NCI-H128 (cell line): Measurements from ENCODE around the gene PLSCR3.

Experiments
- DNase-seq: peaks from one replicate; lab custom pipeline; 2025; ENCODE audit not compliant: unreplicated experiment; lab: John Stamatoyannopoulos, UW

PLSCR3 gene

DNA sequence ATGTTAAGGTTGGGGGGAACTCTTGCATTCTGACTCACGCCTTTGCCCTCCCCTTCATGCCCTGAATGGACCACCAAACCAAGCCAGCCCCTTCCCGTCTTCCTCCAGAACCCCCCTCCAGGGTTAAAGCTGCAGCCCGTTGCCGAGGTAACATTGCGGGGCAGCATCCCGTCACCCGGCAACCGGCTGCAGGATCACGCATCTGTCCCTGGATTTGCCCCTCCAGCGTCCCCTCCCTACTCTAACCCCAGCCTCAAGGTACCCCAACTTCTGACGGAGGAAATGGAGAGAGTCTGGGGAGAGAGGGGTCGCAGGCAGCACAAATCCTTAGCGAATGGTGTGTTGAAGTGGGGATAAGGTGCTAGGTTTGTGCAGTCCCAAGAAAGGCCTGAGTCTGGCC lies 12.8 kb upstream of the PLSCR3 start:
- no peak for DNase-seq

DNA sequence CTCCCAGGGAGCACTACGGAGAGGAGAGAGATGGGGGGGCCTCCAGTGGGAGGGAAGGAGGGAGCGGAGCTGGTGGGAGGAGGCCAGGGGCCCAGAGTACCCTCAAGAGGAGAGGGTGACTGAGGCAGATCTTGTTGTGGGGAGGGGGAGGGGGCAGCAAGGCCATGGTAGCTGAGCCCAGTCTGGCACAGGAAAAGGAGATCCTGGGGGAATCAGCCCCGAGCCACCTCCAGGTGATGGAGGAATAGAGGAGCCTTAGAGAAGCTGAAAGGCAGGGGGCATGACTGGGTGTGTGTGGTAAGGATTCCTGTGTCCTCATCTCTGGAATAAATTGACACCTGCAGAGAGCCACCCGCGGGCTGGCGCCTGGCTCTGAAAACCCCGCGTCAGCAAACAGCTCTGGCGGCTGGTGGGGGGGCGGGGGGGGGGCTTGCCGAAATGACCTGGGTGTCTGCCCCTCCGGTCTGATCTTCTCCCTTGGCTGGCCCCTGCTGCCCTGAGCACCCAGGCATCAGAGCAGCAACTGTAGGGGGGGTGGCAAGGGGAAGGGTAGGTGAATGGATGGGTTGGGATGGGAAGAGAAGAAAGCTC lies 12.0 kb upstream of the PLSCR3 start:
- DNase-seq = no peak

DNA sequence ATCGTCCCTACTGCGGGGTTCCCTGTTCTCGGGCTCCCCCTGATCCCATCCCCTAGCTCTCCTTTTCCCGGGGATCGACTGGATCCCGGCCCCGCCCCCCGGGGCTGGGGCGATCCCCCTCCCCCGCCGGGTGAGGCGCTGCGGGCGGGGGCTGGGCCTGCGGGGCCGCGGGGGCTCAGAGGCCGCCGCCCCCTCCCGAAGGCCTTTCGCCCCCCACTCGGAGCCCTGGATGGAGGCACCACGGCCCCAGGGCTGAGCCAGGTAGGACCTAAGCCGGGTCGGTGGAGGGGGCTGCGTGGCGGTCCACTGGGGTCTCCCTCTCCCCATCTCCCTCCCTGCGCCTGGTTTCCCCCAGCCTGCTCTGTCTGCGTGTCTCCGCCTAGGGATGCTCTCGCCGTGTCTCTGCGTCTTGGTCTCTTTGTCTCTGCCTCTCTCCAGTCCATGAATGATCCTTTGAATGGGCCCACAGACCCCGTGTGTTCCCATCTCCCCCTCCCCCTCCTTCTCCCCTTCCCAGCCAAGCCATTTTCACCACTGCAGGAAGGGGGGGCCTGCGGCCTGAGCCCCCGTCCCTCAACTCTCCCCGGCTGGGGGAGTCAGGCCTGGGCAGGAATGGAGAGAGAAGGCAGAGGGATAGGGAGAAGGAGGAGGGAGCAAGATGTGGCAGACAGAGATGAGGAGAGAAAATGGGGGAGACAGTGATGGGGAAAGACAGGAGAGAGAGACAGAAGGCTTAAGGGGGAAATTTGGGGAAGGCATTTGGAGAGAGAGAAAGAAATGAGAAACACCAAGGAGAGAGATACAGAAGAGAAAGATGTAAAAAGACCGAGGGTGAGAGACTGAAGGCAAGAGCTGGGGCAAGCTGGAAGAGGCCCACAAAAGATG lies 11.3 kb upstream of the PLSCR3 start:
- no peak for DNase-seq

DNA sequence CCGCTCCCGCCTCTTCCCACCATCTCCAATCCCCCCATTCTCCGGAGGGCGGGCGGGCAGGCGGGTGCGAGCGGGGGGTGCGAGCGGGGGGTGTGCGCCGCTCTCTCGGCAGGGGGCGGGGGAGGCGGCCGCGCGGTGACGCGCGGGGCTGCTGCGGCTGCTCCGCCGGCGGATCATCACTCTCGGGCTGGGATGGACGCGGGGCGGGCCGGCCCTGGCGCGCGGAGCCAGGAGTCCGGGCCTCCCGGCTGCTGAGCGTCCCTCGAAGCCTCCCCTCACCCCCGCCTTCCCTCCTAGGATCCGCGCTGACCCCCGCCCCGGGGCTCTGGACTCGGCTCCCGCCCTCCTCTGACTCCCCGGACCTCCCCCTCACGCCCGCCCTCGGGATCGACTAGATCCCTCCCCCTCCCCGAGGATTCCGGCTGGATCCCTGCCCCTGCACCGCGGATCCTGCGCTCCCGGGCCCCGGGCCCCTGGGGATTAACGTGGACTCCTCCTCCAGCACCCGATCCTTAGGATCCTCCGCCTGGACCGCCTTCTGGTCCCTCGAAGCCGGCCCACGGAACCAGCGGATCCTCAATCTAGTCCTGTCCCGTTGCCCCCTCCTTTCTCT lies 10.5 kb upstream of the PLSCR3 start:
- no peak for DNase-seq

DNA sequence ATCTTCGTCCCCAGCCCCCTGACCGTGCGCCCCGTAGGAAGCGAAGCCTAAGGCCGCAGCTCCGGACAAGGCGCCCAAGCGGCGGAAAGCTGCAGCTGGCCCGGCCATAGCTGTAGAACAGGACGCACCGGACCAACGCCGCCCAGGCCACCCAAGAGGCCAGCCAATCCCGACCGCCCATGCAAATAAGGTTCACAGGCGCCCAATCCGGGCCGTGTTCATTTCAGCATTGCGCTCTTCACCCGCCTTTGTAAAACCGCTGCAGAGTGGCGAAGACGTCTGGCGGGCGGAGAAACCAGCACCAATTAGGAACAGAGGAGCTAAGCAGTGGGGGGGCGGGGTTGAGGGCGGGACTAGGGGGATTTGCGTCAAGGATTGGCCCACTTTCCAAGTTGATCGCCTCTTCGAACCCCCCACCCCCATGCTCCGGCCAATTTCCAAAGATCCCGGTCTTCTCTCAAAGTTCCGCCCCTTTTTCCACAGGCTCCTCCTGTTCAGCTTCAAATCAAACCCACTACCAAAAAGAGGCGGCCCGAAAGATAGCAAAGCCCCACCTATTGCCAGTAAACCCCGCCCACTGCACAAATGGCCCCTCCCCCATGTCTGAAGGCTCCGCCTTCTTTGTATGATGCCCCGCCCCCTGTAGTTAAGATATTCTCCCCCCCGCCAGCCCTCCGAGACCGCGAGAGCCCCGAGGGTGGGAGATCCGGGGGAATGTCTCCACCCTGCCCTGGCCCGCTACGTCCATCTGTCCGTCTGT lies 9.8 kb upstream of the PLSCR3 start, which contains the start of gene TMEM256:
TMEM256 (minus strand) TSS at position 121 of the 760 bp plus-strand sequence; CDS start at position 108, 13 bp downstream.
- DNase-seq = peak; percentile 90

DNA sequence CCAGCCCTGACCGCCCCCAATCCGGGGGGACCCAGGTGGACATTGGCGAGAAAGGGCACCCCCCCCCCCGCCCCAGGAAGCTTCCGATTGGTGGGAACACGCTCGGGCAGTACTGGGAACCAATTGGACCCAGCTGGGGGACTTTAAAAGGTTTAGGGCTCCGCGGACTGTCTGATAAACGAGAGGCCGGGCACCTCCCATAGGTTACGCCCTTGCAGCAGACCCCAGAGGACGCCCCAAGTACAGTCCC lies 9.3 kb upstream of the PLSCR3 start:
- no peak for DNase-seq

DNA sequence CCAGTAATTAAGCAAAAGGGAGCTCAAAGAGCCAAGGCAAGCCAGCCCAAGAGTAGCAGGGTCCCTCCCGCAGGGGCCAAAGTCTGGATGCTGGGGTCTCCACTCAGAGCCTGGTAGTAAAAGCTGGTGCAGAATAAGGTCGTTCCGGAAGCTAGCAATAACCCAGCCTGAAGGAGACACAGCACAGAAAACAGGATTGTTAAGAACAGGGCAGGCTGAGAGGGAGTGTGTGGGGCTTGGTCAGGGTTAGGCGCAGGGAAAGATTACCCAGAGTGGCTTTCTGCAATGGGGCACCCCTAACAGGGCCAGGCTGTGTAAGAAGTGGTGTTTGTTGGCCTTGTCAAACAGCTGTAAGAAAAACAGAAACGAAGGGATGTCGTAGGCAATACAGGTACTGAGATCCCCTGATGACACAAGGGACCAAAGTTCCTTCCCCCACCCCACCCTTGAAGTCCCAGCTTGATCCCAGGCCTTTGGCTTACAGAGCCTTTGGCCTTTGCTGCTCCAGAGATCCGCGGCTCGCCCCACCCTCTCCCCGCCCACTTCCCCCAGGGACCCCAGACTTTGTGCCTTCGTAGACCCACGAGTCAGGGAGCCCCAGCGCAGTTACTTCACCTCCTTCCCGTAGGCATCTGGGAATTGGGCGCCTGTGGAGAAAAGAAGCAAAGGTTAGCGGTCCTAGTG lies 8.9 kb upstream of the PLSCR3 start:
- no peak for DNase-seq

DNA sequence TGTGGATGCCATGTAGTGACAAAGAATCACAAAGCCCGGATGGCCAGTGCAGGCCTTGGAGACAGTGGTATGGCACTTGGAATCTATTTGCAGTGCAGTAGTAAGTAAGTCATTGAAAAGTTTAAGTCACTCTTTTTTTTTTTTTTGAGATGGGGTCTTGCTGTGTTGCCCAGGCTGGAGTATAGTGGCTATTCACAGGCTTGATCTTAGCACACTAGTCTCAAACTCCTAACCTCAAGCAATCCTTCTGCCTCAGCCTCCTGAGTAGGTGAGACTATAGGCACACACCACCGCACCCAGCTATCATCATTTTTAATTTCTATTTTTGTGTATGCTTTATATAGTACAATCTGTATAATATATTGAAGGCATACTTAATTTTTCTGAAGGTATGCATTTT lies 4.3 kb upstream of the PLSCR3 start:
- no peak for DNase-seq

DNA sequence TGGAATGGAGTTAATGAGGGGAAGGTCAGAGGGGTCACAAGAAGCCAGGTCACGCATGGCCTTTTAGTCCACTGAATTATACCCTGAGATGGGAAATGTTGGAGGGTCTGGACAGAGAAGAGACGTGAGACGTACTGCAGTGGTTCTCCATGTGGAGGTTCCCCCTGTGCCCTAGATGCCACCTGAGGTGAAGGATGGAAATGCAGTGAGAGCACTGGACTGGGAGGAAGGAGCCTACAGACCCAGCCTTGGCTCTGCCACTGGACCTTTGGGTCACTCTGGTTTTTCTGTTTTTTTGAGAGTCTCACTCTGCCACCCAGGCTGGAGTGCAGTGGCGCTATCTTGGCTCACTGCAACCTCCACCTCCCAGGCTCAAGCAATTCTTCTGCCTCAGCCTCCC lies 1.8 kb upstream of the PLSCR3 start:
- DNase-seq = no peak

DNA sequence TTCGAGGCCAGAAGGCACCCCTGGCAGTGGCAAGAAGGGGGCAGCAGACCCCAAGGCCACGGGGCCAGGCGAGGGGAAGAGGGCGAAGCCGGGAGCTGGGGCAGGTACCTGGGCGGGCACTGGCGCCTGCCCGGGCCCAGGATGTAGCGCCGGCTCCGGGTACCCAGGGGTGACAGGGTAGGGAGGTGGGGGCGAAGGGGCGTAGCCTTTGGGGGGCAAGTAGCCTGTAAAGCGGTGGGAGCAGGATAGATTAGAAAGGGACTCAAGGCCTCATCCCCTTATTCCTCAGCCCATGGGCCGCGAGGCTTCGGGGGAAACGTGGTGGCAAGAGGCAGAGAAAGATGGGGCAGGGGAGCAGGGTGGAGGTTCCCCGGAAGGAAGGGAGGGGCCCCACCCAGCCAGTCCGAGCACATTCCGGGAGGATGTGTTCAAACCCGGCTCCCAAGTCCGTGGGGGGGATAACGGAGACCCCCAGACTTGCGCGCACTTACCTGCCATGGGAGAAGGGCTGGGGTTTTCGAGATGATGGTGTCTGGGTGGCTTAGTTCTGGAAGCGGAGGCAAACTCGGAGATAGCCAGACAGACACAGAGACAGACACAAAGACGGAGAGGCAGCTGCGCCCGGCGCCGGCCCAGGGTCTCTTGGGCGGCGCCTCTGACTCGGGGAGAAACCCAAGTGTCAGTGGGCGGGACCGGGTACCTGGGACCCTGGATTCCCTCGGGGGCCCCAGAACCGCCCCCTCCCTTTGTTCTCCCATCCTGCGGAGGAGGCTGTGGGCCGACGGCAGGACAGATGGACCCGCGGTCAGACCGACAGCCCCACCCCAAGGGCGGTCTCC lies 493 bp downstream of the PLSCR3 start:
- no peak for DNase-seq

DNA sequence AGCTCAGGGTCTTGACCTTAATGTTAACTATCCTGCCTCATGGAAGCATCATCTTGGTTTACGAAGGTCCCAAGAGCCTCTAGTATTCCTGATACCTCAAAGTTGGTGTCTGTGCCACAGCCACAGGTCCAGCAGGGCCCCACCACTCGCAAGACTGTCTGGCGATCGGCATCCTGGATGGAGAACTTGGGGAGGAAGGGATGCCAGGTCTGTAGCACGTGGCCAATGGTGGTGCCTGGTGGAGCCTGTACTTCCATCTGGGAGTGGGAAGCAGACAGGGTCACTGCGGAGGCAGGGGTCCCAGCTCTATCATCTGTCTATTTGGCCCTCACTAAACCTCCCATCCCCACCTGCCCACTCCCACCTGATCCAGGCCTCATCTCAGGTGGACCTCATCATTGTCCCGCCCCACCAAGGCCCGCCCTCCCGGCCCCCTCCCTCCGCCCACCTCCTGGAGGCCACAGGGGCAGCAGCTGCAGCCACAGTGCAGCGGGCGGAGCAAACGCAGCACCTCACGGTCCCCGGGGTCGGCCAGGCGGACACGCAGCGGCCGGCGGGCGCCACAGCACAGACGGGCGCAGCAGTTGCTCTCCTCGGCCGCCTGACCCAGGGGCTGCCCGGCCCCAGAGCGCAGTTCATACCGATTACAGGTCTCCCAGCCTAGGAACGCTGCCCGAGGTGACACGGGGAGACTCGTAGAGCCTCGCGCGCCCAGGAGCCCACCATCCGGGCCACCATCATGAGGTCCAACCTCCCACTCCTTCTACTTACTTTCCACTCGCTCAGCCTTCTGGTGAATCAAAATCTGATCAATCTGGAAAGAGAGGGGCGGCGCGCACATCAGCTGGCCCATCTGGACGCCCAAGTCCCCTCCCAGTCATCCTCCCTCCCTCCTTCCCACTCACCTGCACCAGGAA lies 1.4 kb downstream of the PLSCR3 start:
- no peak for DNase-seq

DNA sequence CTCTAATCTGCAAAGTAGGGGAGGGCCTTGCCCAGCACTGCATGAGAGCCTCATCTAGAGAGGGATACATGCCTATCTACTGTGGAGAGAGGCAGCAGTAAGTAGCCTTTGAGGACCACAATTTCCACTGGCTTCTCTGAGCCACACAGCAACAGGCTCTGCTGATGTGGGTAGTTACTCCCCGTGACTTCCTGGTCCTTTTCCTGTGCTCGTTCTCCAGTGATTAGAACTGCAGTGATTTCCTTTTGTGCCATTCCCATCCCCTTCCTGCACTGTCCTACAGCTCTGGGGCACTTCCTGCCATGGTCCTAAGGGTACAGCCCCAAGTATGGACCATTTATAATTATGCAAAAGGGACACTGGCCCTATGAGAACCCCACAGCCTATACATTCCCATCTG lies 3.0 kb downstream of the PLSCR3 start:
- DNase-seq = no peak

DNA sequence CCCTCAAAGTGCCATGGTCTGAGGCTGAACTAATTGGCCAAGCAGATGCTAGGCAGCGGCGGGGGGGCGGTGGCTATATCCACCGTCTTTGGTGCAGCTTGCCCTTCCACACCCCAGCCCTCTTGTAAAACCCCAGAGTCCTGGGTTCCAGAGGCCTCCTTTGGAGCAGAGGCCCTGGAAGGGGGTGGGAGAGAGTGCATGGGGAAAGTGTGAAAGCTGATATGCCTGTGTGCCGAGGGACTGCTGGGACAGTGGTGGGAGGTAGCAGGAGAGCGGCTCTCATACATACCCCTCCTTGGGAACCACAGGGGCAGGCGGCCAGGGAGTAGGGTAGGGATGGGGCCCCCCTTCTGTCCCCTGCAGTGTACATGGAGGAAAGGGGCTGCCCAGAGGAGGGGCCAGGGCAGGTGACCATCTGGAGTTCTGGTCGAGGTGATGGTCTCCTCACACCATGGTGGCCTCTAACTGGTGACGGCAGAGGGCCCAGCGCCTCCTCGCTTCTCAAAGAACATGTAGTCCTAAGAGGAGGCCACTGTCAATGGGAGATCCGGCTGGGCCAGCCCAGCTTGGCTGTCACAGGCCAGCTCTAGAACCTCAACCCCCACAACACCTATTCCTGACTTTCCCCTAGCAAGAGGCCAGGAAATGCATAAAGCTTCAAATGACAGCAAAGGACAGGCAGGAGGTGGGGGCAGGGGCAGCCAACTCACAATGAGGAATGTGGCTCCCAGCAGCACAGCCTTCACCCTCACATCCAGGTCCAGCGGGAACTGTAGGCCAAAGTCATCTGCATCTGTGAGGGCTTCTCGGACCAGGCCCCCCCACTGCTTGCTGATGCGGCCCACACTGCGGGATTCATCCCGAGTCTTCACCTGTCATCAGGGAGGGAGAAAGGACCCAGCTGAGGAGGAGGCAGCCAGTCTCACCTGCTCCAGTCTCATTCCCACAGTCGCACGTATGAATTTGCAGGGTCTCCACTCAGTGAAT lies 4.1 kb downstream of the PLSCR3 start:
- no peak for DNase-seq

DNA sequence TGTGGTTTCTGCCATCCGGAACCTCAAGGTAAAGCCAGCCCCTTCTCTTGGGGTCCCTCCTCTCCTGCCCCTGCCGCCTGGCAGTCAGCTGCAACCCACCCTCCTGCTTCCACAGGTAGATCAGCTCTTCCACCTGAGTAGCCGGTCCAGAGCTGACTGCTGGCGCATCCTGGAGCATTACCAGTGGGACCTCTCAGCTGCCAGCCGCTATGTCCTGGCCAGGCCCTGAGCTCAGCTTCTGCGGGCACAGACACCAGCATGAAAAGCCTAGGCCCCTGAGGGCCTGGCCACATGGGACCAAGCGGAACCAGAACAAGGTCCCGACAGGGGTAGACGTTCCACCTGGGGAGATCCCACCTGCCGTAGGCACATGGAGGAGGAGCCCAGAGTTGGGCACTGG lies 5.5 kb downstream of the PLSCR3 start:
- DNase-seq = no peak

DNA sequence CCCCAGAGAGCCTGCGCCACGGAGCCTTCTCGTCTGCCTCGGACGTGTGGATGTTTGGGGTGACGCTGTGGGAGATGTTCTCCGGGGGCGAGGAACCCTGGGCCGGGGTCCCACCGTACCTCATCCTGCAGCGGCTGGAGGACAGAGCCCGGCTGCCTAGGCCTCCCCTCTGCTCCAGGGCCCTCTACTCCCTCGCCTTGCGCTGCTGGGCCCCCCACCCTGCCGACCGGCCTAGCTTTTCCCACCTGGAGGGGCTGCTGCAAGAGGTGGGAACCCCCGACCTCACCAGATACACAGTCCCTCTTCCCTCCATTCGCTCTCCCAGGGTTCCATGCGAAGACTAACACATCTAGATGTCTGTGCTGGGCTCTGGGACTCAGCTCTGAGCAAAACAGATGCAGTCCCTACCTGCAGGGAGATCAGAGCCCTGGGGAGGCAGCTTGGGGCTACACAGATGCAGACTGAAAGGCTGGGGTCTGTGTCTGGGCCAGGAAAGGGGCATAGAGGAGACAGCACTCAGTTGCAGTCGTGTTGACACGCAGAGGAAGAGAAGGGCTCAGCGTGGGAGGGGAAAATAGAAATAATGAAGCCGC lies 9.7 kb downstream of the PLSCR3 start:
- DNase-seq = no peak

DNA sequence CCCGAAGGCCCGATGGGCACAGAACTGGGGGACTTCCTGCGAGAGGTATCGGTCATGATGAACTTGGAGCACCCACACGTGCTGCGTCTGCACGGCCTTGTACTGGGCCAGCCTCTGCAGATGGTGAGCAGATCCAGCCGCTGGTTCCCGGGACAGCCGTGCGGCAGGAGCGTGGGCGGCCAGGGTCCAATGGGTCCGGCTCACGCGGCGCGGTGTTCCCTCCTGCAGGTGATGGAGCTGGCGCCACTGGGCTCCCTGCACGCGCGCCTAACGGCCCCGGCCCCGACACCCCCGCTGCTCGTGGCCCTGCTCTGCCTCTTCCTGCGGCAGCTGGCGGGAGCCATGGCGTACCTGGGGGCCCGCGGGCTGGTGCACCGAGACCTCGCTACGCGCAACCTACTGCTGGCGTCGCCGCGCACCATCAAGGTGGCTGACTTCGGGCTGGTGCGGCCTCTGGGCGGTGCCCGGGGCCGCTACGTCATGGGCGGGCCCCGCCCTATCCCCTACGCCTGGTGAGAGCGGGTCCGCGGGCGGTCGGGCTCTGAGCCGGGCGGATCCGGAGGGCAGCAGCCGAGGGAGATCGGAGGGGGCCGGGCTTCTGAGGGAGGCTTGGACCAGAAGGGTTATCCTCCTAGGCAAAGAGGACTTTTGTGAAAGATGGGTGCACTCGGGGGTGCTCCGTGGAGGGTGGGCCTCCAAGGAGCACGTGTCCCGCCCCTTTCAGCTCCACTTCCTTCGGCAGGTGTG lies 10.4 kb downstream of the PLSCR3 start:
- DNase-seq = peak; percentile 36

DNA sequence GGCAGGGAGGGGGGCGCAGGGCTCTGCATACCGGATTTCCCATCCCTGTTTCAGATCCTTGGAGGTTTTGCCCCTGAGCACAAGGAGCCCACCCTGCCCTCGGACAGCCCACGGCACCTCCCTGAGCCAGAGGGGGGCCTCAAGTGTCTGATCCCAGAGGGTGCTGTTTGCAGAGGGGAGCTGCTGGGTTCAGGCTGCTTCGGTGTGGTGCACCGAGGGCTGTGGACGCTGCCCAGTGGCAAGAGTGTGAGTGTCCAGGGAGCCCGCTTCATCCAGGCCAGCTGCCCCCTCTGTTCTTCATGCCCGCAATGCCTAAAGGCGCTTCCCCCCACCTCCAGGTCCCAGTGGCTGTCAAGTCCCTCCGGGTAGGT lies 11.0 kb downstream of the PLSCR3 start:
- no peak for DNase-seq
